DOHH2 (cell line): ENCODE measurements around the gene GPR183.

Source experiments
- H3F3A ChIP-seq: fragments of 200-600 bp; sonication (generic), shearing (Covaris generic); 2 replicates; pipeline ENCODE4 v1.6.0; 2016; ENCODE audit warnings: antibody characterized with exemption, mild to moderate bottlenecking; ENCODE audit not compliant: control insufficient read depth, insufficient read depth
- H3K27ac ChIP-seq: fragments of 200-600 bp; sonication (generic); 2 replicates; pipeline ENCODE4 v1.5.1; 2014; ENCODE audit warnings: low read depth, mild to moderate bottlenecking, low read length, moderate library complexity
- H3K27me3 ChIP-seq: fragments of 200-600 bp; sonication (generic); 2 replicates; pipeline ENCODE4 v1.6.1; 2014; ENCODE audit warnings: mild to moderate bottlenecking, low read length, mixed read lengths; ENCODE audit not compliant: control insufficient read depth
- H3K36me3 ChIP-seq: fragments of 200-600 bp; sonication (generic); 2 replicates; pipeline ENCODE4 v1.6.1; 2014; ENCODE audit warnings: mild to moderate bottlenecking, low read length, moderate library complexity, mixed read lengths; ENCODE audit not compliant: control insufficient read depth
- H3K4me1 ChIP-seq: fragments of 200-600 bp; sonication (generic); 2 replicates; pipeline ENCODE4 v1.6.1; 2014; ENCODE audit warnings: mild to moderate bottlenecking, low read length, mixed read lengths; ENCODE audit not compliant: control insufficient read depth
- H3K4me2 ChIP-seq: fragments of 200-600 bp; sonication (generic); 2 replicates; pipeline ENCODE4 v1.6.0; 2014; ENCODE audit warnings: mild to moderate bottlenecking, low read length, moderate library complexity
- H3K4me3 ChIP-seq: fragments of 200-600 bp; sonication (generic); 2 replicates; pipeline ENCODE4 v1.5.1; 2014; ENCODE audit warnings: mild to moderate bottlenecking, low read length, mixed read lengths
- H3K79me2 ChIP-seq: fragments of 200-600 bp; sonication (generic); 2 replicates; pipeline ENCODE4 v1.6.1; 2014; ENCODE audit warnings: mild to moderate bottlenecking, low read length, mixed read lengths; ENCODE audit not compliant: control insufficient read depth
- H3K9me2 ChIP-seq: fragments of 200-600 bp; sonication (generic); replicated peaks from 2 replicates; pipeline ENCODE4 v1.6.1; 2014; ENCODE audit warnings: mild to moderate bottlenecking, low read length, mixed read lengths; ENCODE audit not compliant: control insufficient read depth
- H3K9me3 ChIP-seq: fragments of 200-600 bp; sonication (generic); 2 replicates; pipeline ENCODE4 v1.6.1; 2014; ENCODE audit warnings: antibody characterized with exemption, low read length, mixed read lengths; ENCODE audit not compliant: control insufficient read depth, insufficient read depth
- H4K20me1 ChIP-seq: fragments of 200-600 bp; sonication (generic); 2 replicates; pipeline ENCODE4 v1.6.0; 2014; ENCODE audit warnings: low read depth, mild to moderate bottlenecking, antibody characterized with exemption, low read length, moderate library complexity; ENCODE audit not compliant: control insufficient read depth, insufficient read depth
- CTCF ChIP-seq: fragments of 200-600 bp; sonication (generic); IDR thresholded peaks from one replicate; pipeline ENCODE4 v1.5.1; 2014; ENCODE audit warnings: antibody characterized with exemption, mild to moderate bottlenecking, low read depth, low read length; ENCODE audit not compliant: poor library complexity, severe bottlenecking
- EZH2phosphoT487 ChIP-seq: fragments of 200-600 bp; sonication (generic); IDR thresholded peaks from 2 replicates; pipeline ENCODE4 v1.6.1; 2017; ENCODE audit warnings: borderline replicate concordance, mild to moderate bottlenecking, antibody characterized with exemption, low read length, moderate library complexity, mixed read lengths

GPR183 gene

GRCh38 chr13:99271249-99271648, 36.0 kb downstream of the GPR183 start:
- H3K4me1 ChIP-seq = peaks cover 15% of the 10 kb centered on the region
- no peaks in the 10 kb centered on the region for H3K27me3 ChIP-seq
- no peaks in the 10 kb centered on the region for H3K9me3 ChIP-seq

GRCh38 chr13:99270518-99270917, 36.7 kb downstream of the GPR183 start:
- H4K20me1 ChIP-seq = peaks cover 10% of the 10 kb centered on the region
- H3K79me2 ChIP-seq = no peaks in the 10 kb centered on the region; the same call in 1 of the 2 replicates
- H3K4me2 ChIP-seq = no peak overlapping the region
- H3K4me1 ChIP-seq = peaks cover 17% of the 10 kb centered on the region
- H3K27ac ChIP-seq = no peak overlapping the region
- peaks cover 4% of the 10 kb centered on the region; the same call in 1 of the 2 replicates for H3K36me3 ChIP-seq
- TF ChIP-seq CTCF = no peak
- no peaks in the 10 kb centered on the region for H3K9me3 ChIP-seq
- no peaks in the 10 kb centered on the region for H3K9me2 ChIP-seq
- H3K4me3 ChIP-seq = no peak overlapping the region
- H3F3A ChIP-seq = peaks cover 2% of the 10 kb centered on the region; the same call in 1 of the 2 replicates
- no peaks in the 10 kb centered on the region for H3K27me3 ChIP-seq

More at GRCh38 chr13:99271249-99271648, 36.0 kb downstream of the GPR183 start:
- Histone ChIP-seq H3K4me2 (no peak overlapping the region), H3K9me2 (no peaks in the 10 kb centered on the region), H3K27ac (no peak overlapping the region), H4K20me1 (peaks cover 8% of the 10 kb centered on the region), H3F3A (peaks cover 2% of the 10 kb centered on the region; the same call in 1 of the 2 replicates), H3K4me3 (no peak overlapping the region), H3K79me2 (no peaks in the 10 kb centered on the region; the same call in 1 of the 2 replicates), H3K36me3 (peaks cover 4% of the 10 kb centered on the region; the same call in 1 of the 2 replicates)
- no peak for TF ChIP-seq CTCF
- TF ChIP-seq EZH2phosphoT487 = no peak

DNA sequence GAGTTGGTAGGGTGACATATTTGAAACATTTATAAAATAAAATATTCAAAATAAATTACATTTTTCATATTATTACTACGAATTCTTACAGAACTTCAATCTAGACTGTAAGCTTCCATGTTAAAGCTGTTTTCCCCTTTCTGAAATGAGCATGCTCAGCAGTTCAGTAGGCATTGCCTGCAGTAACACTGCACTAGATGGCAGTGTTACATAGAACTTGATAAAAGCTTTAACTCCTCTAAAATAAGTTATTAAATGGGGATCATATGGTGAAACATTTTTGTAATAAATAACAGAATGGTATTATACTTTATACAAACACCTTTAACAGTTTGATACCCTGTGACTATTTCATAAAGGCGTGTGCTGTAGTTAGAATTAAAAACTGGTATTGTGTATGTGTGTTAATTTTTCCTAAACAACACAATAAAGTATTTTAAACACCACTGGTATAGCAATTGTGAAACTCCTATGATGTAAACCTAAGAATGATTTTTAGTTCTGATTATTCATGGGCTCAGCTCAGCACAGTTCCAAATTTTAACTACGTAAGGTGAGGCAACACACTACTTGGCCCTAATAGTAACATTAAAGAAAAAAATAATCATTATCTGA, 37.5 kb downstream of the GPR183 start:
- Histone ChIP-seq H3K27ac (no peak overlapping the region), H3K4me3 (no peak overlapping the region), H3K79me2 (no peaks in the 10 kb centered on the region; the same call in 1 of the 2 replicates), H3K4me2 (no peak overlapping the region), H3K36me3 (peaks cover 4% of the 10 kb centered on the region; the same call in 1 of the 2 replicates), H3K4me1 (peaks cover 22% of the 10 kb centered on the region), H4K20me1 (peaks cover 15% of the 10 kb centered on the region), H3F3A (peaks cover 6% of the 10 kb centered on the region), H3K9me3 (no peaks in the 10 kb centered on the region), H3K9me2 (no peaks in the 10 kb centered on the region), H3K27me3 (no peaks in the 10 kb centered on the region)
- TF ChIP-seq CTCF = peak; percentile 70
- no peak for TF ChIP-seq EZH2phosphoT487
